Head of caudate nucleus (tissue), 42 donors: ENCODE measurements around the gene CCL27.

Experiments
- DNase-seq, 42 donors: peaks; one replicate each; pipeline versions ENCODE4 v3.0.0 to v3.0.0-alpha.2; 2020 to 2021; ENCODE audit warnings: mixed read lengths in 7 of 42
- intact Hi-C: fragments of 100-400 bp; cut with DNase I; formaldehyde crosslinking; loops from one replicate; pipeline ENCODE4 v1.15.0; 2022

CCL27 gene

DNA sequence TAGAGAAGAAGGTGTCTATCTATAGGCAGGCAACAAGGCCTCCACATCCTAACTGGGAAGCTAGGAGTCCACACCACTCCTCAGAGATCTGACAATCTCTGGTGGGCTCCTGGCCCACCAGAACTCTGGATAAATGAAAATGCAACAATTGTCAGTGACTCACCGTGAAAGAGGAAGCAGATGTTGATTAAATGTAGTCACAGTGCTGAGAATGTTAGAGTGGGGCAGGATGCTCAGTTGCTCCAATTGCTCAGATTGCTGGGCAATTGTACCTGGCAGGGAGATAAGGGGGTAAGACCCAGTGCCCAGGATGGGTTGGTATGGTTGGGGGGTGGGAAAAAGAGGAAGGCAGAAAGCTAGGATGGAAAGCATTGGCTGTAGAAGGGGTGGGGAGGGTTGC, 24.3 kb upstream of the CCL27 start:
- intact Hi-C loops: no loop called here
- DNase-seq: no peak

DNA sequence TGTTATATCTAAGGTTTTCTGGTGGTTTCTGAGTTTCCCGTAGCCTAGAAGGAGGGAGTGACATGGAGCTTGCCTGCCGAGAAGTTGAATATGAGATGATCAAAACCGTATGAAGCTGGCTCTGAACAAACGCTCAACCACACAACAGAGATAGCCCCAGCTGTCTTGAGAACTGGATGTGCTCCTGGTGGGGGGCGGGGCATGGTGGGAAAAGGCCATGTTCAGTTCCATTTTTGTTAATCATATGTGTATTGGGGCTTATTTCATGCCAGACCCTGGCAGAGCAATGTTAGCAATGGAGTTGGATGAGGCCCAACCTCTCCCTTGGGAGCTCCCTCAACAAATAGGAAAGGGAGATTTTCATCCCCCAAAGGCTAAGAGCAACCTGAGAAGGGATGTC, 23.8 kb upstream of the CCL27 start:
- DNase-seq: no peak

DNA sequence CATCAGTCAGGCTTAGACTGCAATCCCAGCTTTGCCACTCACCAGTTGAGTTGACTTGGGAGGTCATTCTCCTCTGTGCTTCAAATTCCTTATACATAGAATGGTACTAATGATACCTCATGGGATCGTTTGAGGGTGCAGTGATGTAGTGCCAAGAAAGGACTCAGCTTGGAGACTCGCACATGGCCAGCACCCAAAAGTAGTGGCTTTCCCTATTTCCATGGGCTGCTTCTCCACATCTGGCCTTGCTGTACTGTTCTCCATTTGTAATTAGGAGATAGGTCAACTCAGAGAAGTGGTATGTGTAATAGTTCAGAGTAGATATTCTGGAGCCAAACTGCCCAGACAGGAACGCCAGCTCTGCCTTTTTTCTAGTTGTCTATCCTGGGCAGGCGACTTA, 23.1 kb upstream of the CCL27 start:
- no peak for DNase-seq
- intact Hi-C loops: no loop called here

More for the DNA sequence above, 23.8 kb upstream of the CCL27 start:
- intact Hi-C loops: no loop called here

DNA sequence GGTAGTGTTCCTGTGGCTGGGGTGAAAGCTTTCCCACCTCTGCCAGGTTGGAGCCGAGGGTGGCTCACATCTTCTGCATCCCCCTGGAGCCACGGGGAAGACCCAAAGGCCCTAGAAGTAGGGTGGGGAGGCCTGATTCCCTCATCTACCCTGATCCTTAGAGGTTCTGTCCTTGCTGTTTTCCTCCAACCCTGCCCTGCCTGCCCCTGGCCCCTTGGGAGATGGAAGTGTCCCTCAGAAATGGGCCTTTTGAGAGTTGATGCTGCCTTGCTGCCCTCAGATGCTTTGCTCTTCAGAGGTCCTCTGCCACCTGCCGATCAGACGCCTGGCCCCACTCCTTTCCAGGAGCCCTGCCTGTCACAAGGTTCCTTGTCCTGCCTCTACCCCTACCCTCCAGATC, 22.4 kb upstream of the CCL27 start:
- DNase-seq: no peak
- intact Hi-C loops: no loop called here

DNA sequence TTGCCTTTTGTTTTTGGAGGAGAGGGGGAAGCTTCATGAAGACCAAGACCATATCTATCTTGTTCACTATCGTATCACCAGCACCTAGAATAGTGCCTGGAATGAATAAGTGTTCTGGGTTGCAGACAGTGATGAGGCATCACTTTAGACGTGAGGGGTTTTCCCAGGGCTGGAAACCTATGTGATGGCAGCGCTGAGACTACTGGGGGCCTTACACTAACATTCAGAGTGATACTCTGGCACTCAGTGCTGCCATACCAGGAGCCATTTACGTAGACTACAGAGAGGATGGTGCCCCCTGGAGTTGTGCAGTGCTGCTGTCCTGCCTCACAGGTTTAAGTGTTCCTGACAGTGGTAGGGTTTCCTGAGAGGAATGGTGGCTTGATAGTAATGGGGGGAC, 21.7 kb upstream of the CCL27 start:
- no peak for DNase-seq
- intact Hi-C loops: no loop called here

DNA sequence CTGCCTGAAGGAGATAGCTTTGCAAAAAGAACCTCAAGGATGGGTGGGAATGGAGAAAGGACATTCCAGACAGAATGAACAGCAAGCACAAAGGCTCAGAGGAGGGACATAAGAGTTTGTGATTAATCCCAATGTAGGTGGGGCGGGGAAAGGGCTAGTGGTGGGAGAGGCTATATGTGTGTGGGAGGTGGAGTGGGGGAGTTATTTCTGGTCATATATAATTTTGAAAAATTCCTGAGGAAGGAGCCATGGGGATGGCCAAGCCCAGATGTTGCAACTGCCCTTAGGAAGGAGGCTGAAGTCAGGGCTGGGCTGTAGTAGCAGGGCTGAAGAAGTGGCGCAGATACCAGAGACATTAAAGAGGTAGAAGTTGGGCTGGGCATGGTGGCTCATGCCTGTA, 13.4 kb upstream of the CCL27 start:
- no peak for DNase-seq
- intact Hi-C loops: no loop called here

DNA sequence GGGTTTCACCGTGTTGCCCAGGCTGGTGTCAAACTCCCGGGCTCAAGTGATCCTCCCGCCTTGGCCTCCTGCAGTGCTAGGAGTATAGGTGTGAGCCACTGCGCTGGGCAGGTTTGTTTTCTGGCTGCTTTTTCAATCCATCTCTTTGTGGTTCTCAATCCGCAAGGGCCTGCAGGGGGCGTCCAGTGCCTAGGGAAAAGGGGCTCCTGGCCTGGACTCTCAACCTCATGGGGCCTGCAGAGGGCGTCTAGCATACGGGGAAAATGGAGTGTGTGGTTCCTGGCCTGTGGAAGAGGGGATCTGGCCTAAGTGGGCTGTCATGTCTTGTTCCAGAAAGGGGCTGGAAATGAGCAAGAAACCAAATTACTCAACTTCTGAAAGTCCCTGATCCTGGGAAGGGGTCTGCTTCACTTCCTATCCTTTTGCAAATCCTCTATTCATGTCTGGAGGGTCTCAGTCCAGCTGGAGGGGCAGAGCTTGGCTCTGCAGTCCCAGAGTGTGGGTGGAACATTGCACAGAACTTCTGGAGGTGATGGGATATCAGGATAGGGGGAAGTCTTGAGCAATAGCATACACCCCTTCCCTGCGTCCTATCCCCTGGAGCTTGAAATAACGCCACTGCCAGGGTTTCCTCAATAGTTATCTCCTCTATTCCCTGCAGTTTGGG, 12.7 kb upstream of the CCL27 start:
- intact Hi-C loops: no loop called here
- DNase-seq: peak in 34 of 42 donors; percentile 18 to 76 (median 53)

DNA sequence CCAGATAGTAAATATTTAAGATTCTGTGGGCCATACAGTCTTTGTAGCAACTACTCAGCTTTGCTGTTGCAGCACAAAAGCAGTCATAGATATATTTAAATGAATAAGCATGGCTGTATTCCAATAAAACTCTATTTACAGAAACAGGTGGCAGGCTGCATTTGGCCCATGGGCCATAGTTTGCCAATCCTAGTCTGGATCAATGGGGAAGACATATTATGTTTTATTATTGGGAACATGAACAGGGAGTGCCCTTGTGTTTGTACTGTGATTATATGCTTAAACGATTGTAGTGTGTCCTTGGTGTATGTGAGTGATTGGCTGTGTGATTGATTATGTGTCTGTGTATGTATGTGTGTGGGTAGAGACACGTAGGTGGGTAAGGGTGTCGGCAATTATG, 12.0 kb upstream of the CCL27 start:
- no peak for DNase-seq

DNA sequence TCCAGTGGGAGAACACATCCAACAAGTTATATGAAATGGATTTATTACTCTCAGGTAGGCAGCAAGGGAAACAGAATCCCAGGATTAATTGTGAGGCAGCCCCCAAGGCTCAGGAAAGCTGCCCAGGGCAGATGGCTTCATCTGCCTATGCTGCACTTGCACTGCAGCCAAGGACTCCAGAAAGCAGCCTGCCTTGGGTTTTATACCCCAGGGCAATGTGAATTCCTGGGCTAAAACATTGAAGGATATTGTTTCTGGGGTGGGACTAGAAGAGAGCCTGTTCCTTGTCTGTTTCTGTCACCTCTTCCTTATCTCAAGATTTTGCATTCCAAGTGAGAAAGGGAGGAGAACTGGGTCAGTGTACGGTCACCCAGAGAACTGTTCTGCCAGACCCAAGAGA, 8.8 kb upstream of the CCL27 start:
- DNase-seq: no peak
- intact Hi-C loops: no loop called here

More for the DNA sequence above, 12.0 kb upstream of the CCL27 start:
- intact Hi-C loops: no loop called here

DNA sequence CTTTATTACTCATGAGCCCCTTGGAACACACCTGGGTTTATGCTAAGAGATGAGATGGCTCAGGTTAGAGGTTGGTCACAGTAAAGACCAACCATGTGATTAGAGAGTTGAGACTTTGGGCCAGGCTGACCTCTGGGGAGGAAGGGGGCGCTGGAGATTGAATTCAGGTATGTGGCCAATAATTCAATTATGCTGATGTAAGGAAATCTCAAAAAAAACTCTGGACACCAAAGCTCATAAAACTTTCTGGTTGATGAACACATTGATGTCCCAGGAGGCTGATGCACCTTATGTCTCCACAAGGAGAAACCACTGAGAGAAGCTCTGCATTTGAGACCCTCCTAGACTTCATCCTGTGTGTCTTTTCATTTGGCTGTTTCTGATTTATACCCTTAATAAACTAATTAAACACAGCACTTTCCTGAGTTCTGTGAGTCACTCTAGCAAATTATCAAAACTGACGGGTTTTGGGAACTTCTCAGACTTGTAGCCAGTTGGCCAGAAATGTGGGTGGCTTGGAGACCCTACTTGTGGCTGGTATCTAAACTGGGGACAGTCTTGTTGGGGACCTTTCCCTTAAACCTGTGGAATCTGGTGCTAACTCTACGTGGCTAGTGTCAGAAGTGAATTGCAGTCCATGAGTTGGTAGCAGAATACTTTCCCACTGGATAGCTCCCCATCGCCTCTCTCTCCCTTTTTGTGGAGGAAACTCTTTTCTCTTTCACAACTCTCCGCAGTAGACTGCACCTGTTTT, 7.5 kb upstream of the CCL27 start:
- DNase-seq: no peak

DNA sequence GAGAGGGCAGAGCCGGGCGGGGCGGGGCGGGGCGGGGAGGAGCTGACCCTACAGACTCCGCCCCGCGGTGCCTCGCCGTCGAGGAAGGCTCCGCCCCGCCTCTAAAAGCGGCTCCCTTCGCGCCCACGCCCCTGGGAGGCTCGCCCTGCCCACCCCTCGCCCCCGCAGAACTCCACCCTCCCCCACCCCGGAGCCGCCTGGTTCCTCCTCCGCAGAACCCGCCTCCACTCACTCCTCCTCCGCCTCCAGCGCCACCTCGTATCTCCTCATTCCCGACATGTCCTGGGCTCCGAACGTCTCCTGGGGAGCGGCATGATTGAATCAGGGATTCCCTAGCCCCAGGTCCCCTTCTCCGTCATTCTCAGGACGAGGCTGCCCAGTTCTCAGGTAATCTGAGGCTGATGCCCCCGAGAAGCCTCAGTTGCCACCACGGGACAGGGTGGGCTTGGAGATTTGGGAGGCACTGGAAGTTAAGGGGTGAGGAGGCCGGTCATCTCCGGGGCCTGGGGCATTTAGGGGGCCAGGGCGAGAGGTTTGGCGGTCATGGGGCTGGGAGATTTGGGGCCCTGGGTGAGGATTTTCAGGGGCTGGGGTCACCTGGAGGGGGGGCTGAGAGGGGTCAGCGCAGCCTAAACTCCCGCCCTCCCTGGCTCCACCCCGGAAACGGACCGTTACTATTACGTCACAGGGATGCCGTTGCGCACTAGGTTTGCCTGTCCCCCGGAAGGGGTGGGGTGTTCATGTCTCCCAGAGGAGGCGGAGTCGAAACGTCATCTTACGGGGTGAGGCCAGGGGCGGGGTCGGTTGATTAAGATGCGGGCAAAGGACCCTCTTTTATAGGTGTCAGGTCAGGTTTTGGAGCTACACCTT, 3.2 kb upstream of the CCL27 start:
- intact Hi-C loops: no loop called here
- DNase-seq: peak; percentile 91 to 98 (median 96)

More for the DNA sequence above, 7.5 kb upstream of the CCL27 start:
- intact Hi-C loops: no loop called here

DNA sequence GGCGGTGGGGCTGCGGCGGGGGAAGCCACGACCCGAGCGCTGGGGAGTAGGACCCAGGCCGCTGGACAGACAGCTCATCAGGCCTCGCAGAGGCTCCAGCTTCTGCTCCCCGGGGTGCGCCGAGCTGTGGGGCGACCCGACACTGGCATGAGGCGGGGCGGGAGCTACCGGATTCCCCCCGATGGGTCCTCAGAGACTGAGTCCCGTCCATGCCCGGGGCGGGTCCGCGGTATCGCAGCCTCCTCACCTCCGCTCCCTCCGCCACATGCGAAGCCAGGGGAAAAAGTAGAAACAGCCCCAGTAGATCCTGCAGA, 2.6 kb upstream of the CCL27 start:
- intact Hi-C loops: no loop called here

DNA sequence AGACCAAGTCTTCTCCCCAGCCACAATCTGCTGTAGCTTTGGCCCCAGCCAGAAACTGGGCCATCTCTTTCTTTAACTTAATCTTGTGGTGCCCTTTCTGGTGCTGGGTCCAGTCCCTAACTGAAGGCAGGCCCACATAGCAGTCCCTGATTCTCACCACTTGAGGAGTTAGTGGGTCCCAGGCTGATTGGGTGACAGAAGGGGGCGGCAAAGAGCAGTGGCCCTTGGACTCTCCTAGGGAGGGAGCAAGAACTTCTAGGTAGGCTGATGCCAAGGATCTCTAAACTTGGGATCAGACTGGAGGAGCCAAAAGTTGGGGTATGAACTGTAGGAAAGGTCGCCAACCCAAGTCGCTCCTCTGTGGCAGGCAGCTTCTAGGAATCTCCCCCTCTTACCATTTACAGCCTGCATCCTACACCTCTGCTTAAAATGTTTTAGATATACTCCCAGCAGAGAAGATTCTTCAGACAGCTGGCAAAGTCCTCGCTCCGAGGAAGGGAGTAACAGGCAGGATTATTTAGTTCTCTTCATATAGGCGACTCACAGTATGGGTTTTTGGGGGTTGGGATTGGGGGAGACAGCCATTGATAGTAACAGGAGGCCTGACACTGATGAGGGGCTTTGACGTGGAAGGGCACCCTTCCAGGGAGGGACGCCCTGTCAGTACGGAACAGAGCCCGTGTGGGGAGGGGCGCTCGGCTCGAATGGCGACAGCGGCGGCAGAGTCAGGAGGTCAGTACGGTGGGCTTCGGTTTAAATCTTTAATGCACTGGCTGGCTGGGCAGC, 2.0 kb upstream of the CCL27 start:
- intact Hi-C loops: loop anchor here (5.0 kb wide), 1 partner anchor 38 kb away; no protein-coding TSS in a partner anchor

More for the DNA sequence above, 2.6 kb upstream of the CCL27 start:
- no peak for DNase-seq

DNA sequence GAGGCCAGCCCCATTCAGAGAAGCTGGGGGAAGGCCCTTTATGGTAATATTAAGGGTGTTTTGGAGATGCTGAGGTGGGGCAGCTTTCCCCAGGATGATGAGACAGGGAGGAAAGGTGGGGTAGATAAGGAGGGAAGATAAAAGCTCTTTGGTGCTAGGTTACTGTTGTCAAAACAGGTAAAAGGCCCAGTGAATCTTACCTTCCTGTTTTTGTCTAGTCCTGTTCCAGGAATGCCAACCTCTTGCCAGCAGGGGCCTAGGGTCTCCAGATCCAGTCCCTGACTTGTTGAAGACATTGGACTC, 797 bp upstream of the CCL27 start:
- intact Hi-C loops: loop anchor here (5.0 kb wide), 1 partner anchor 39 kb away; no protein-coding TSS in a partner anchor
- DNase-seq: no peak

More for the DNA sequence above, 2.0 kb upstream of the CCL27 start:
- peak; percentile 63 to 93 (median 81) for DNase-seq

DNA sequence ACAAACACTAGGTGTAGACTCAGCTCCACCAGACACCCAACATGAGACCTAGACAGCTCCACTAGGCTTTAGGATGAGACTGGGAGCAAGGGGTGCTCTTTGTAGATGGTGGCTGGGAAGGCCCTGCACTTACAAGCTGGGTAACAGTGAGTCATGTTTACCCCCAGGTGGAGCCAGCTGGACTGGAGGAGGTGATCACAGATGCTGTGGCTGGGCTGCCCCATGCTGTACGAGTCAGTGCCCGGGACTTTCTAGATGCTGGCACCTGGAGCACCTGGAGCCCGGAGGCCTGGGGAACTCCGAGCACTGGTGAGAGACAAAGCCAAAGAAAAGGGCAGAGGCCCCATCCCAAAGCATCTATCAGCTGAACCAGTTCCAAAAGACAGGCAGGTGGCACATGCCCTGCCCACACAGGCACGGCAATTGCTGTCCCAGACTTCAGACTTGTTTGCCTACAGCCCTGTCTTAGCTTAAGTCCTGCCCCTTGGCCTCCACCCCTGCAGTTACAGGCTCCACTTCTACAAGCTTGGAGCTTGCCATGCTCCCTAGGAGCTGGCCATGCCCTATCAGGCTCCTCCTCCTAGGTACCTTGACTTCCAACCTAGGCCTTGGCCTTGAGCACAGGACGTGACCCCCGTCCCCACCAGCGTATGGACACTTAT, 2.7 kb downstream of the CCL27 start:
- intact Hi-C loops: loop anchor here (5.0 kb wide), 1 partner anchor 43 kb away; no protein-coding TSS in a partner anchor

DNA sequence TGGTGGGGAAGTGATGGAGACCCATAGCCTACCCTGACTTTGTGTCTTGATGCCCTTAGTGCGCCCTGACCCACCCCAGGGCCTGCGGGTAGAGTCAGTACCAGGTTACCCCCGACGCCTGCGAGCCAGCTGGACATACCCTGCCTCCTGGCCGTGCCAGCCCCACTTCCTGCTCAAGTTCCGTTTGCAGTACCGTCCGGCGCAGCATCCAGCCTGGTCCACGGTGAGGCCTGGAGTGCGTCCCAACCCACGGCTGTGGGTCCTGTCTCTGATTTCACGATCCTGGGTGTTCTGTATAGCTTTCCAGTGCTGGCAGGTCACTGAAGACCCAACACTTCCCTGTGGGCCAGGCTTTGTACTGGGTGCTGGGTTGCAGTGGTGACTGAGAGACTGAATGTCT, 4.0 kb downstream of the CCL27 start:
- DNase-seq: no peak
- intact Hi-C loops: no loop called here

More for the DNA sequence above, 2.7 kb downstream of the CCL27 start:
- no peak for DNase-seq

DNA sequence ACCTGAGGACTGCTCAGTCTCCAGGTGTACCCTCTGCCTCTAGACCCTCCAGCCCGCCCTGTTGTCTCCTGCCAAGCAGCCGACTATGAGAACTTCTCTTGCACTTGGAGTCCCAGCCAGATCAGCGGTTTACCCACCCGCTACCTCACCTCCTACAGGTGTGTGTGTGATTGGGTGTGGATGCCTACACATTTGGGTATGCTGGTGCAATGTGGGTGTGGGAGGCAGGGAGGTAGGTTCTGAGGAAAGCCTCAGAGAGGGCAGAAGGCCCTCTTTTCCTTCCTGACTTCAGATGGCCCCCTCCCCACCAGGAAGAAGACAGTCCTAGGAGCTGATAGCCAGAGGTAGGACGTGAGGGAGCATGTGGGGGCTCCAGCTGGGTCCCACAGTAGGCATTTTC, 5.5 kb downstream of the CCL27 start:
- peak in 19 of 42 donors; percentile 19 to 79 (median 51) for DNase-seq
- intact Hi-C loops: no loop called here

DNA sequence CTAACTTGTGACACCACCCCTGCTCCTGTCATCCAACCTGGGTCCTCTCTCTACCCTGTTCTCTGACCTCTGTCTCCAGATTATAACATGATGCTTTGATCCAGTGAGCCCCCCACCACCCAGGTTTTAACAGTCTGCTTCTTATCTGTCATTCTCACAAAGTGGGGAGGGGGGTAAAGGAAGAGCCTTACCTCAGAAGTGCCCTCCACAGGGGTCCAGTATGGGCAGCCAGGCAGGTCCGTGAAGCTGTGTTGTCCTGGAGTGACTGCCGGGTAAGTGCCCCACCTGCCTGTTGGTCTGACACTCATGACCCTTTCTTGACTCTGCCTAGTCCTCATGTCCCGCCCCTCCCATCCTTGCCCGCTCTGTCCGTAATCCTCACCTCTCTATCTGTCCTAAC, 7.1 kb downstream of the CCL27 start:
- no peak for DNase-seq
- intact Hi-C loops: no loop called here
